ENCODE results near the gene NINJ2. TPM values are rescaled to one million over a fixed set of nuclear protein-coding genes. Genes with fewer than 3 reads are reported as not detected.

Gene NINJ2
- total and polyA plus RNA-seq, 2 donors, result 1.7 to 6.9 TPM

DNA sequence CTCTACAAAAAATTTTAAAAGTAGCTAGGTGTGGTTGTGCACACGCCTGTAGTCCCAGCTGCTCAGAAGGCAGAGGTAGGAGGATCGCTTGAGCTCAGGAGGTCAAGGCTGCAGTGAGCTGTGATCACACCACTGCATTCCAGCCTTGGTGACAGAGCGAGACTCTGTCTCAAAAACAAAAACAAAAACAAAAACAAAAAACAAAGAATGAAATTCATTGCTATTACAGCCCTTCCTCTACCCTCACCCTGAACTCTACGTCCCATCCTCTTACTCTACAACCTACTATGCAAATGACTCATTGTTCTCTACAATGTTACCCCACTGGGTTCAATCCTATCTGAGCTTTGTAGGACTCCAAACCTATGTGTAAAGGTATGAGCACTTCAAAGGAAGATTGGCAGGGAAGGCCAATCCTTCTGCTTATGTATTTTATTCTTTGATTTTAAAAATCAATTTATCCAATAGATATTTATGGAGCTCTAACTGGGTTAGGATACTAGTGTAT lies 39.3 kb downstream of the NINJ2 start:
- 90% methylated on average over 4 of the region's 4 CpGs for WGBS
- DNase-seq (ENCODE audit: extremely low spot score), result no peak

DNA sequence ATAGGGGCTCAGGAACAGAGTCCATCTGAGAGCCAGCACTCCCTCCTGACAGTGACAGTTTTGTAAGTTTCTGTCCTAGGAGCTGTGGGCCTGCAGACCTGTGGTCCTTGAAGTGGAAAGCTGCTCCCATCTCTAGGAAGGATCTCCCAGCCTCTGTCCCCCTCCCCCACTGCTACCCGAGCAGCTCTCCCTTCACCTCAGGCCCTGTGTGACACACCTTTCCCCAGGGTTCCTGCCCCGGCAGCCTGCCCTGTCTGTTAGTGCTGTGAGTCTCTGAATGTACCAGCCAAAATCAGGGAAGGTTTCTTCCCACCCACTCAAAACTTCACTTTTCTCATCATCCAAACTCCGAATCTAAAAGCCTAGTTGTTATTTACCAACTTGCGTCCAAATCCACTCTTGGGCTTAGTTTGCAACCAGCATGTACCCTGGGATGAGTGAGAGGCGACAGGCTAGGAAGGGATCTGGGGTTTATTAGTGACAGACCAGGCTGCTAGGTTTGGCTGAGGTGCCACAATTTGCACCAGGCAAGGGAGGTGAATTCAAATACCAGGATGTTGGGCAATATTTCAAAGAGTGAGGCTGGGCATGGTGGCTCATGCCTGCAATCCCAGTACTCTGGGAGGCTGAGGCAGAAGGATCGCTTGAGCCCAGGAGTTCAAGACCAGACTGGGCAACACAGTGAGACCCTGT lies 39.9 kb downstream of the NINJ2 start:
- no peaks in the 10 kb centered on the region for H3K4me1 ChIP-seq (ENCODE audit: insufficient read depth)
- H3K4me3 ChIP-seq (ENCODE audit: low read depth, low read length), result no peak overlapping the region
- no peaks in the 10 kb centered on the region for H3K36me3 ChIP-seq (ENCODE audit: insufficient read depth)
- DNase-seq (ENCODE audit: extremely low spot score), result no peak
- no peak overlapping the region for H3K27ac ChIP-seq (ENCODE audit: low read depth)
- WGBS, result 79% methylated on average over 6 of the region's 6 CpGs

More for the DNA sequence above, 39.3 kb downstream of the NINJ2 start:
- no peak overlapping the region for H3K27ac ChIP-seq (ENCODE audit: low read depth)
- H3K36me3 ChIP-seq (ENCODE audit: insufficient read depth), result no peaks in the 10 kb centered on the region
- H3K4me3 ChIP-seq (ENCODE audit: low read depth, low read length), result no peak overlapping the region
- no peaks in the 10 kb centered on the region for H3K4me1 ChIP-seq (ENCODE audit: insufficient read depth)

DNA sequence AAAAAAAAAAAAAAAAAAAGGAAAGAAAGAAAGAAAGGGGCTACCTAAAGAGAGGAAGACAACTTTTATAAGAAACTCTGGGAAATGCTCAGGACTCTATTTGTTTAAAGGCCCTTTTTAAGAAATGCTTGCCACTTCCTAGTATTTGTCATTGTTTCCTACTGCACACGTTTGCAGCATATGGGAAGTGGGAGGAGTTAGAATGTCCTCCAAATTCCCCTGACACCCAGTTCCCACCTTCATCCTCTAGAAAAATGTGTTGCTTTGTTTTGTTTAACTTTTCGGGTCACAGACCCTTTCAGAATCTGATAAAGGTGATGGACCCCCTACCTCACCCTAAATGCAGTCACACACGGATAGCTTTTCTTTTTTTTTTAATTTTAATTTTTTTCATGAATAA lies 40.8 kb downstream of the NINJ2 start:
- H3K4me1 ChIP-seq (ENCODE audit: insufficient read depth), result no peaks in the 10 kb centered on the region
- DNase-seq (ENCODE audit: extremely low spot score), result no peak
- H3K4me3 ChIP-seq (ENCODE audit: low read depth, low read length), result no peak overlapping the region
- 59% methylated on average over 3 of the region's 3 CpGs for WGBS
- H3K36me3 ChIP-seq (ENCODE audit: insufficient read depth), result no peaks in the 10 kb centered on the region
- no peak overlapping the region for H3K27ac ChIP-seq (ENCODE audit: low read depth)

GRCh38 chr12:619346-619745 lies 43.9 kb downstream of the NINJ2 start:
- Histone ChIP-seq H3K36me3 (ENCODE audit: insufficient read depth) (no peaks in the 10 kb centered on the region), H3K4me1 (ENCODE audit: insufficient read depth) (no peaks in the 10 kb centered on the region), H3K4me3 (ENCODE audit: low read depth, low read length) (no peak overlapping the region), H3K27ac (ENCODE audit: low read depth) (no peak overlapping the region)
- 90% methylated on average over 4 of the region's 4 CpGs for WGBS
- DNase-seq (ENCODE audit: extremely low spot score), result no peak

GRCh38 chr12:618605-619004 lies 44.6 kb downstream of the NINJ2 start:
- no peak overlapping the region for H3K4me3 ChIP-seq (ENCODE audit: low read depth, low read length)
- H3K27ac ChIP-seq (ENCODE audit: low read depth), result no peak overlapping the region
- no peak for DNase-seq (ENCODE audit: extremely low spot score)
- no peaks in the 10 kb centered on the region for H3K4me1 ChIP-seq (ENCODE audit: insufficient read depth)
- no peaks in the 10 kb centered on the region for H3K36me3 ChIP-seq (ENCODE audit: insufficient read depth)
- 94% methylated on average over 6 of the region's 6 CpGs for WGBS

DNA sequence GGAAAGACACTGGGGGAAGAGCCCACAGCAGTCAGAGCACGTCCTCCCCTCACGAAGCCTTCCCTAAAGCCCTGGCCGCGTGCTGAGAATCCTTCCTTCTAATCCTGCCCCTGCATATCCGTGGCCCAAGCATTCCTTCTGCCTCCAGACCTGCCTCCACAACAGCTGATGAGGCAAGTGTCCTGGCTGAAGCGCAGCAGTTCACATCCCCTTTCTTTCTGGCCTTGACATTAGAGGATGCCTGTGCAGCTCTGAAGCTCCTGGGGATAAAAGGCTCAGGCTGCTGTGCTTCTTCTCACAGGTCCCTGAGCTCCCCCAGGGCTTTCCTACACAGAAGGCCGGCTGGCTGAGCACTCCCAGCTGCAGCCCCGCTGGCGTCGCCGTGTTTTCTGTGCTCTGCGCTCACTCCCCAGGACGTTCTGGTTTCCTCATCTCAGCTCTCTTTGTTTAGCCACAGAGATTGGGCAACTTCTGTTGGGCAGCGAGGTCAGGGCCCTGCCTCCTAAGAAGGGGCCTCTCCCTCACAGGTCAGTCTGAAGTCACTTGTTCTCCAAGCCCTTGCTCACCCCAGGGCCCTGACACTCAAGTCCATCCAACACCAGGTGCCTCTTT lies 45.8 kb downstream of the NINJ2 start:
- Histone ChIP-seq H3K4me1 (ENCODE audit: insufficient read depth) (no peaks in the 10 kb centered on the region), H3K4me3 (ENCODE audit: low read depth, low read length) (no peak overlapping the region), H3K36me3 (ENCODE audit: insufficient read depth) (no peaks in the 10 kb centered on the region), H3K27ac (ENCODE audit: low read depth) (no peak overlapping the region)
- 52% methylated on average over 14 of the region's 14 CpGs for WGBS
- no peak for DNase-seq (ENCODE audit: extremely low spot score)

DNA sequence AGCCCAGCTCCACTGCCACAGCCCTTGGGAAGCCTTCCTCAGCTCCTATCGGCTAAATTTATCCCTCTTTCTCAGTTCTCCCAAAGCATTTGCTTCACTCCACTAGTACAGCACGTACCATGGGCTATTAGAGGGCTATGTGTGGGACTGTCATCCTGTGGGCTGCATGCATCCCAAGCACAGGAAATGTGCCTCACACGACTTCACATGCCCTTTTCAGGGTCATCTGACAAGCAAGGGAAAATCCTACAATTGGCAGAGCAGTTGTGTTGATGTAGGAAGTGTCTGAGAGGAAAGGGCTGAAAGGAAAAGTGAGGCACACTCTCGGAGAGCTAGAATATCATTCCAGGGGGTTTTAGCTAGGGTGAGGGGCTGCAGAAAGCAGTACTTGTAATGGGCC lies 47.6 kb downstream of the NINJ2 start:
- 62% methylated on average over 4 of the region's 4 CpGs for WGBS
- no peak overlapping the region for H3K27ac ChIP-seq (ENCODE audit: low read depth)
- H3K4me3 ChIP-seq (ENCODE audit: low read depth, low read length), result no peak overlapping the region
- DNase-seq (ENCODE audit: extremely low spot score), result no peak
- H3K4me1 ChIP-seq (ENCODE audit: insufficient read depth), result no peaks in the 10 kb centered on the region
- H3K36me3 ChIP-seq (ENCODE audit: insufficient read depth), result no peaks in the 10 kb centered on the region

- Histone ChIP-seq H3K4me1 (ENCODE audit: insufficient read depth) (no peaks in the 10 kb centered on the region), H3K27ac (ENCODE audit: low read depth) (no peak overlapping the region), H3K4me3 (ENCODE audit: low read depth, low read length) (no peak overlapping the region), H3K36me3 (ENCODE audit: insufficient read depth) (no peaks in the 10 kb centered on the region)
- 69% methylated on average over 12 of the region's 12 CpGs for WGBS
- DNase-seq (ENCODE audit: extremely low spot score), result no peak
These were observed 48.8 kb downstream of the NINJ2 start for GRCh38 chr12:614411-614970.

GRCh38 chr12:613996-614395 lies 49.2 kb downstream of the NINJ2 start:
- no peak overlapping the region for H3K4me3 ChIP-seq (ENCODE audit: low read depth, low read length)
- no peaks in the 10 kb centered on the region for H3K36me3 ChIP-seq (ENCODE audit: insufficient read depth)
- H3K4me1 ChIP-seq (ENCODE audit: insufficient read depth), result no peaks in the 10 kb centered on the region
- WGBS, result 89% methylated on average over 5 of the region's 5 CpGs
- DNase-seq (ENCODE audit: extremely low spot score), result no peak
- no peak overlapping the region for H3K27ac ChIP-seq (ENCODE audit: low read depth)

DNA sequence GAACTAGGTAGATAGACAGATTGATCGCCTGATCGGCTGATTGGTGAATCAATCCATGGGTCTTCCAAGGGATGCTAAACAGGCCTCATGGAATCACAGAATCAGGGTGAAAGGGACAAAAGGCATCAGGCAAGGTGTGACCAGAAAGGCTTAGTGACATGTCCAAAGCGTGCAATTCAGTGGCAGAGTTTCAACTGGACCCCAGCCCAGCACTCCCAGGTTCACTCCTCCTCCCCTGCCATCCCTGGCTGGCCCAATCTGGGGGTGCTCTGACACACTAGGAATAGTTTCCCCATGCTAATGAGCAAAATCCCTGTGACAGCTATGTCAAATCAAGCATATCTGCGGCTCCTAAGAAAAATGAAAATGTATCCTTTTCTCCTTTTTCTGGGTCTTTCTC lies 50.4 kb downstream of the NINJ2 start:
- no peaks in the 10 kb centered on the region for H3K36me3 ChIP-seq (ENCODE audit: insufficient read depth)
- H3K27ac ChIP-seq (ENCODE audit: low read depth), result no peak overlapping the region
- no peak for DNase-seq (ENCODE audit: extremely low spot score)
- no peak overlapping the region for H3K4me3 ChIP-seq (ENCODE audit: low read depth, low read length)
- no peaks in the 10 kb centered on the region for H3K4me1 ChIP-seq (ENCODE audit: insufficient read depth)
- WGBS, result 93% methylated on average over 4 of the region's 4 CpGs

- no peak for DNase-seq (ENCODE audit: extremely low spot score)
- Histone ChIP-seq H3K27ac (ENCODE audit: low read depth) (no peak overlapping the region), H3K4me3 (ENCODE audit: low read depth, low read length) (no peak overlapping the region), H3K36me3 (ENCODE audit: insufficient read depth) (no peaks in the 10 kb centered on the region), H3K4me1 (ENCODE audit: insufficient read depth) (no peaks in the 10 kb centered on the region)
- 88% methylated on average over 7 of the region's 7 CpGs for WGBS
These were observed 51.0 kb downstream of the NINJ2 start for GRCh38 chr12:612293-612692.

DNA sequence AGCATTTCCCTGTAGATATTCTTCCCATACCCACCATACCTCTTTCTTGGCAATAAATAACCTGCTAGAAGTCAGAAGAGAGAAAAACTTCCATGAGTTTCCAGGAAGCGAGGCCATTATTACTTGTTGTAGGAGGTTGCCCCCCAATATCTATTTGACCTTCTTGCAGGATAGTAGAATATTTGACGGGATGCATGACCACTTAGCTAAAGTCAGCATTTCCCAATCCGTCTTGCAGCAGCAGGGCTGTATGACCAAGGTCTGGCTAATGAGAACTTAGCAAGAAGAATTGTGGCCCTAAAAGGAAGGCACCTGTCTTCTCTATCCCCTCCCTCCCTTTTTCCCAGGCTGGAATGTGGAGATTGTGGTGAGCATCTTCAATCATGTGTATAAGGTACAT lies 51.5 kb downstream of the NINJ2 start:
- Histone ChIP-seq H3K4me3 (ENCODE audit: low read depth, low read length) (no peak overlapping the region), H3K36me3 (ENCODE audit: insufficient read depth) (no peaks in the 10 kb centered on the region), H3K4me1 (ENCODE audit: insufficient read depth) (no peaks in the 10 kb centered on the region), H3K27ac (ENCODE audit: low read depth) (no peak overlapping the region)
- WGBS, result 90% methylated on average over 3 of the region's 3 CpGs
- no peak for DNase-seq (ENCODE audit: extremely low spot score)

DNA sequence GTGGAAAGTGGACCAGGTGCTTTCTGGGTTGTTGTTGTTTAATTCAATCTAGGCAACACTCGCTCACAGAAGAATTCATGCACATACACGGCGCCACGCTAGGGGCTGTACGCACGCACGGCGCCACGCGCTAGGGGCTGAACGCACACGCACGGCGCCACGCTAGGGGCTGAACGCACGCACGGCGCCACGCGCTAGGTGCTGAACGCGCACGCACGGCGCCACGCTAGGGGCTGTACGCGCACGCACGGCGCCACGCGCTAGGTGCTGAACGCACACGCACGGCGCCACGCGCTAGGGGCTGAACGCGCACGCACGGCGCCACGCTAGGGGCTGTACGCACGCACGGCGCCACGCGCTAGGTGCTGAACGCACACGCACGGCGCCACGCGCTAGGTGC lies 54.3 kb downstream of the NINJ2 start:
- no peaks in the 10 kb centered on the region for H3K4me1 ChIP-seq (ENCODE audit: insufficient read depth)
- no peaks in the 10 kb centered on the region for H3K36me3 ChIP-seq (ENCODE audit: insufficient read depth)
- 98% methylated on average over 58 of the region's 58 CpGs for WGBS
- H3K4me3 ChIP-seq (ENCODE audit: low read depth, low read length), result no peak overlapping the region
- H3K27ac ChIP-seq (ENCODE audit: low read depth), result no peak overlapping the region
- no peak for DNase-seq (ENCODE audit: extremely low spot score)

DNA sequence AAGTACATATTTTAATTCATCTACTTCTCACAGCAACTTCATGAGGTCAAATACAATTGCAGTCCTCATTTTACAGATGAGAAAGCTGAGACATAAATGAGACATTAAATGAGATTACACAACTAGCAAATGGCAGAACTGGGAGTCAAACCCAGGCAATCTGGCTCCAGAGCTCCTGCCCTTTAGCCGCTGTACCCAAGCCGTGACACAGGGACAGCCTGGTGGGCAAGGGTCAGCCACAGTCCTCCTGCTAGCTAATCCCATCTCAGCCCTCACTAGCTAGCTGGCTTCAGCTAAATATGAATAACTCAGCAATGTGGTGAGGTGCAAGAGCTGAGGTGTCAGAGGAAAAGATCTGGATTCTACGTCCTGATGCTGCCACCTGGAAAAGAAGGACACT lies 54.8 kb downstream of the NINJ2 start:
- no peaks in the 10 kb centered on the region for H3K36me3 ChIP-seq (ENCODE audit: insufficient read depth)
- no peak overlapping the region for H3K4me3 ChIP-seq (ENCODE audit: low read depth, low read length)
- 94% methylated on average over 3 of the region's 3 CpGs for WGBS
- H3K4me1 ChIP-seq (ENCODE audit: insufficient read depth), result no peaks in the 10 kb centered on the region
- DNase-seq (ENCODE audit: extremely low spot score), result no peak
- H3K27ac ChIP-seq (ENCODE audit: low read depth), result no peak overlapping the region

All from urinary bladder (tissue), 4 donors.